GM12878 (cell line): Measurements from ENCODE around the gene SLC39A8. TPM values are rescaled to one million over a fixed set of nuclear protein-coding genes. Genes with fewer than 3 reads are reported as not detected.

Experiments used
- ATAC-seq: fragments of 200-7000 bp; cut with Tn5 transposase; 3 replicates; pipeline ENCODE4 v1.9.1; 2020; ENCODE audit warnings: mild to moderate bottlenecking, moderate library complexity
- BruUV-seq: library from RNA; stranded (reverse); fragments of 400-500 nt; replicated peaks from 2 replicates; lab custom pipeline; 2021; lab: Mats Ljungman, UMichigan
- CTCF ChIA-PET: fragments of 300-600 bp; sonication (Branson Sonifier 250); formaldehyde crosslinking; extraction: SDS; loops from one replicate; lab custom pipeline; 2021; ENCODE audit warnings: inconsistent platforms; lab: Yijun Ruan, JAX
- POLR2A ChIA-PET: fragments of 350-600 bp; formaldehyde crosslinking; extraction: SDS; loops from one replicate; lab custom pipeline; 2021; ENCODE audit warnings: inconsistent platforms; lab: Charles Lee
- RAD21 ChIA-PET: fragments of 300-600 bp; sonication (Branson Sonifier 250); formaldehyde crosslinking; loops from one replicate; lab custom pipeline; 2023; ENCODE audit warnings: antibody characterized with exemption; ENCODE audit not compliant: unreplicated experiment; lab: Charles Lee
- SMC1A ChIA-PET: fragments of 300-600 bp; sonication (Branson Sonifier 250); formaldehyde crosslinking; loops from one replicate; lab custom pipeline; 2023; ENCODE audit not compliant: unreplicated experiment, uncharacterized antibody; lab: Charles Lee
- DNase-seq: peaks from one replicate; pipeline ENCODE4 v3.0.0-alpha.2; 2011; ENCODE audit warnings: low read depth, low spot score
- FAIRE-seq: peaks from 3 replicates; lab custom pipeline; 2011; peaks lifted over from hg19 to GRCh38; lab: Jason Lieb, UNC
- H2AFZ ChIP-seq: 2 replicates; pipeline ENCODE4 v1.6.0; 2011; ENCODE audit warnings: low read depth, low read length, control low read depth; ENCODE audit not compliant: control insufficient read depth
- H3K27ac ChIP-seq: 2 replicates; pipeline ENCODE4 v1.5.1; 2011; ENCODE audit warnings: control low read depth; ENCODE audit not compliant: control insufficient read depth, insufficient read depth
- H3K27me3 ChIP-seq, 2 experiments: replicated peaks in 1 of 2; 2 replicates each; pipeline versions ENCODE4 v1.6.0 to v1.6.1; 2011; ENCODE audit warnings: low read length in 1 of 2; ENCODE audit not compliant: control insufficient read depth in 2 of 2, insufficient read depth in 2 of 2
- H3K36me3 ChIP-seq, 2 experiments: 2 replicates each; pipeline ENCODE4 v1.5.1; 2011; ENCODE audit warnings: low read length in 1 of 2; ENCODE audit not compliant: control insufficient read depth in 2 of 2, insufficient read depth in 2 of 2
- H3K4me1 ChIP-seq: 2 replicates; pipeline ENCODE4 v1.6.1; 2011; ENCODE audit warnings: mild to moderate bottlenecking, low read length, moderate library complexity, mixed read lengths; ENCODE audit not compliant: control insufficient read depth, insufficient read depth
- H3K4me2 ChIP-seq: 2 replicates; pipeline ENCODE4 v1.6.0; 2011; ENCODE audit warnings: control low read depth; ENCODE audit not compliant: control insufficient read depth, insufficient read depth
- H3K4me3 ChIP-seq: fragments of 200-600 bp; sonication (generic); 2 replicates; pipeline ENCODE4 v1.5.1; 2016
- H3K79me2 ChIP-seq: 2 replicates; pipeline ENCODE4 v1.6.0; 2011; ENCODE audit warnings: low read length; ENCODE audit not compliant: control insufficient read depth, insufficient read depth
- H3K9ac ChIP-seq: 2 replicates; pipeline ENCODE4 v1.8.0; 2011; ENCODE audit warnings: low read length, control low read depth, mixed read lengths; ENCODE audit not compliant: control insufficient read depth, insufficient read depth
- H3K9me3 ChIP-seq: replicated peaks from 3 replicates; pipeline ENCODE4 v1.5.1; 2011; ENCODE audit warnings: mild to moderate bottlenecking, low read length; ENCODE audit not compliant: control insufficient read depth, insufficient read depth
- H4K20me1 ChIP-seq: 2 replicates; pipeline ENCODE4 v1.6.0; 2011; ENCODE audit not compliant: control insufficient read depth, insufficient read depth
- BMI1 ChIP-seq: fragments of 450-650 bp; IDR thresholded peaks from 2 replicates; pipeline ENCODE4 v1.6.1; 2016; ENCODE audit warnings: mild to moderate bottlenecking, moderate library complexity, borderline replicate concordance
- EGR1 ChIP-seq, 2 experiments: IDR thresholded peaks; 1 replicate in 1 of 2; 2 replicates in 1 of 2; pipeline ENCODE4 v1.6.1; 2011 to 2012; ENCODE audit warnings: low read depth in 2 of 2, low read length in 2 of 2, borderline replicate concordance in 1 of 2, mild to moderate bottlenecking in 1 of 2, moderate library complexity in 1 of 2
- HDAC2 ChIP-seq: fragments of 200-600 bp; sonication (generic); IDR thresholded peaks from 2 replicates; pipeline ENCODE4 v1.6.1; 2017
- JUND ChIP-seq: IDR thresholded peaks from 2 replicates; pipeline ENCODE4 v1.6.1; 2012; ENCODE audit warnings: low read depth, mild to moderate bottlenecking, low read length, improper control_type of control experiment, moderate library complexity
- MEF2B ChIP-seq: fragments of 450-650 bp; IDR thresholded peaks from 2 replicates; pipeline ENCODE4 v1.6.1; 2018; ENCODE audit warnings: mild to moderate bottlenecking, moderate library complexity; ENCODE audit not compliant: partially characterized antibody, poor library complexity, severe bottlenecking
- RAD21 ChIP-seq: IDR thresholded peaks from 2 replicates; pipeline ENCODE4 v1.6.1; 2011; ENCODE audit warnings: mild to moderate bottlenecking, low read depth, low read length, moderate library complexity; ENCODE audit not compliant: insufficient read depth
- RAD51 ChIP-seq: fragments of 450-650 bp; IDR thresholded peaks from 2 replicates; pipeline ENCODE4 v1.6.1; 2016; ENCODE audit warnings: moderate library complexity, mild to moderate bottlenecking, inconsistent platforms
- RBBP5 ChIP-seq: fragments of 200-600 bp; sonication (generic); conservative IDR thresholded peaks from 2 replicates; pipeline ENCODE4 v1.6.1; 2016
- ZNF217 ChIP-seq: fragments of 450-650 bp; IDR thresholded peaks from 2 replicates; pipeline ENCODE4 v1.6.1; 2017; ENCODE audit warnings: antibody characterized with exemption, mild to moderate bottlenecking
- WGBS: methylation state at CpG from one replicate; pipeline ENCODE4 v1.1.6; 2016; ENCODE audit warnings: low lambda C conversion rate; ENCODE audit not compliant: insufficient replicate concordance, insufficient coverage; ENCODE audit errors: missing lambda C conversion rate; 5-methylcytosine and 5-hydroxymethylcytosine counted together
- in situ Hi-C: fragments of 300-500 bp; cut with MboI; formaldehyde crosslinking; loops from 9 replicates; pipeline ENCODE4 v1.14.3; 2018; ENCODE audit warnings: mixed read lengths
- intact Hi-C: fragments of 100-400 bp; cut with micrococcal nuclease; formaldehyde crosslinking; loops from one replicate; pipeline ENCODE4 v1.14.2; 2022; ENCODE audit not compliant: unreplicated experiment
- polyA plus RNA-seq, 11 experiments: library from polyadenylated mRNA; depleted of rRNA in 4 of 11; unstranded in 6 of 11; stranded (reverse) in 5 of 11; fragments of >200 nt; fragmentation: Nextera tagmentation in 4 of 11; fragmentation: Illumina TruSeq in 1 of 11; extraction: Ambion mirVana in 4 of 11; extraction: Trizol in 1 of 11; gene quantifications; 1 replicate in 1 of 11; 2 replicates in 10 of 11; pipeline versions ENCODE4 v1.2.1 to v1.2.3, GENCODE V29; 2011 to 2016; ENCODE audit warnings: inconsistent platforms in 2 of 11, missing spikeins in 2 of 11, low read depth in 1 of 11
- total RNA-seq, 4 experiments: library from RNA; depleted of rRNA in 3 of 4; stranded (reverse); fragments of >200 nt in 3 of 4; fragmentation: Illumina TruSeq in 1 of 4; extraction: Trizol in 1 of 4; gene quantifications; 2 replicates each; pipeline versions ENCODE4 v1.2.1 to v1.2.3, GENCODE V29; 2013 to 2021
- TF ChIP-seq, protein P1 (sequence below): IDR thresholded peaks from 2 replicates; pipeline ENCODE4 v1.6.1; 2011; ENCODE audit warnings: borderline replicate concordance, low read depth, mild to moderate bottlenecking, moderate library complexity, low read length; ENCODE audit not compliant: insufficient read depth, poor library complexity, severe bottlenecking
- TF ChIP-seq, protein P2 (sequence below): IDR thresholded peaks from 2 replicates; pipeline ENCODE4 v1.6.1; 2012; ENCODE audit warnings: mild to moderate bottlenecking, low read depth, low read length
- TF ChIP-seq, protein P3 (sequence below), 3 experiments: IDR thresholded peaks in 2 of 3; conservative IDR thresholded peaks in 1 of 3; 2 replicates each; pipeline ENCODE4 v1.5.1; 2011; ENCODE audit warnings: low read depth in 3 of 3, low read length in 3 of 3, mild to moderate bottlenecking in 3 of 3, control low read depth in 2 of 3, moderate library complexity in 2 of 3, inconsistent platforms in 1 of 3, mixed read lengths in 1 of 3; ENCODE audit not compliant: control insufficient read depth in 2 of 3, insufficient read depth in 1 of 3; ENCODE audit errors: extremely low read depth in 1 of 3
- TF ChIP-seq, protein P4 (sequence below): IDR thresholded peaks from 2 replicates; pipeline ENCODE4 v1.6.1; 2012; ENCODE audit warnings: low read depth, low read length, improper control_type of control experiment

The SLC39A8 gene
- total and polyA plus RNA-seq, 10 of the 15 experiments (the other 5 are each of a cell fraction or from before 2014, with no cell fraction given) = 7.9 to 47.8 (median 32.8) TPM

DNA sequence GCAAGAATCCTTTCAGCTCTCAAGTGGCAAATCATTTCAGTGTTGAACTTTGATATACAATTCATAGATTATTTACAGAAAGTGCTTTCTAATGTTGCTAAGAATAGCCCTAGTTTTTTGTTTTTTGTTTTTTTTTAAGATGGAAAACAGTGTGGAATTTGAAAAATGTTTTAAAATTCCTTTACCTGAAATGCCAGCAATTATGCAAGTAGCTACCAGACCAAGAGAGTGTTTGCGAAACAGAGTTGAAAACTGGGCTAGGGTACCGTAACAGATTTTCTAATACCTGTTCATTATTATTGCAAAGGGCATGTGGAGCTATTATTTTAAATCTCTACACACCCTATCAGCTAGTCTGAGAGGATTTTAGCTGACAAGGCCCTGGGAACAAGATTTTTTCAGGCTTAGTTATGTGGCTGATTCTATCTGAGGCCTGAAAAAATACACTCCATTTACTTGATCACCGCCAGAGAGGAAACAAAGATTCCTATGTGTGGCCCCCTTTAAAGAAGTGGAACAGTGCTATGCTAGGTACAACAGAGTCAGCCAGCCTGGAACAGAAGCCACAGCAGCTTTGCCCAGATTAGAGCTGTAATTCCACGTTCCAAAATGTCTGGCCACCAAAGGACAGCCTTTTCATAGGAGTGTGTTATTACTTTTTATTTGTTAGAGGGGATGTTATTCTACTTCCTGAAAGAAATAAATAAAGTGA is 46.9 kb upstream of the SLC39A8 start:
- no peaks in the 10 kb centered on the region for H3K79me2 ChIP-seq
- TF ChIP-seq BMI1 (no peak), RAD21 (no peak), RBBP5 (no peak), ZNF217 (no peak), RAD51 (no peak), MEF2B (no peak), EGR1 (IDR thresholded peaks at IDR 0.05; ENCODE audit: borderline replicate concordance in 1 of 2, low read depth in 2 of 2, low read length in 2 of 2) (no peak), JUND (no peak), HDAC2 (no peak)
- TF ChIP-seq, protein P1, sequence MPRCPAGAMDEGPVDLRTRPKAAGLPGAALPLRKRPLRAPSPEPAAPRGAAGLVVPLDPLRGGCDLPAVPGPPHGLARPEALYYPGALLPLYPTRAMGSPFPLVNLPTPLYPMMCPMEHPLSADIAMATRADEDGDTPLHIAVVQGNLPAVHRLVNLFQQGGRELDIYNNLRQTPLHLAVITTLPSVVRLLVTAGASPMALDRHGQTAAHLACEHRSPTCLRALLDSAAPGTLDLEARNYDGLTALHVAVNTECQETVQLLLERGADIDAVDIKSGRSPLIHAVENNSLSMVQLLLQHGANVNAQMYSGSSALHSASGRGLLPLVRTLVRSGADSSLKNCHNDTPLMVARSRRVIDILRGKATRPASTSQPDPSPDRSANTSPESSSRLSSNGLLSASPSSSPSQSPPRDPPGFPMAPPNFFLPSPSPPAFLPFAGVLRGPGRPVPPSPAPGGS = no peak
- TF ChIP-seq, protein P2, sequence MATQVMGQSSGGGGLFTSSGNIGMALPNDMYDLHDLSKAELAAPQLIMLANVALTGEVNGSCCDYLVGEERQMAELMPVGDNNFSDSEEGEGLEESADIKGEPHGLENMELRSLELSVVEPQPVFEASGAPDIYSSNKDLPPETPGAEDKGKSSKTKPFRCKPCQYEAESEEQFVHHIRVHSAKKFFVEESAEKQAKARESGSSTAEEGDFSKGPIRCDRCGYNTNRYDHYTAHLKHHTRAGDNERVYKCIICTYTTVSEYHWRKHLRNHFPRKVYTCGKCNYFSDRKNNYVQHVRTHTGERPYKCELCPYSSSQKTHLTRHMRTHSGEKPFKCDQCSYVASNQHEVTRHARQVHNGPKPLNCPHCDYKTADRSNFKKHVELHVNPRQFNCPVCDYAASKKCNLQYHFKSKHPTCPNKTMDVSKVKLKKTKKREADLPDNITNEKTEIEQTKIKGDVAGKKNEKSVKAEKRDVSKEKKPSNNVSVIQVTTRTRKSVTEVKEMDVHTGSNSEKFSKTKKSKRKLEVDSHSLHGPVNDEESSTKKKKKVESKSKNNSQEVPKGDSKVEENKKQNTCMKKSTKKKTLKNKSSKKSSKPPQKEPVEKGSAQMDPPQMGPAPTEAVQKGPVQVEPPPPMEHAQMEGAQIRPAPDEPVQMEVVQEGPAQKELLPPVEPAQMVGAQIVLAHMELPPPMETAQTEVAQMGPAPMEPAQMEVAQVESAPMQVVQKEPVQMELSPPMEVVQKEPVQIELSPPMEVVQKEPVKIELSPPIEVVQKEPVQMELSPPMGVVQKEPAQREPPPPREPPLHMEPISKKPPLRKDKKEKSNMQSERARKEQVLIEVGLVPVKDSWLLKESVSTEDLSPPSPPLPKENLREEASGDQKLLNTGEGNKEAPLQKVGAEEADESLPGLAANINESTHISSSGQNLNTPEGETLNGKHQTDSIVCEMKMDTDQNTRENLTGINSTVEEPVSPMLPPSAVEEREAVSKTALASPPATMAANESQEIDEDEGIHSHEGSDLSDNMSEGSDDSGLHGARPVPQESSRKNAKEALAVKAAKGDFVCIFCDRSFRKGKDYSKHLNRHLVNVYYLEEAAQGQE = no peak
- TF ChIP-seq, protein P3, sequence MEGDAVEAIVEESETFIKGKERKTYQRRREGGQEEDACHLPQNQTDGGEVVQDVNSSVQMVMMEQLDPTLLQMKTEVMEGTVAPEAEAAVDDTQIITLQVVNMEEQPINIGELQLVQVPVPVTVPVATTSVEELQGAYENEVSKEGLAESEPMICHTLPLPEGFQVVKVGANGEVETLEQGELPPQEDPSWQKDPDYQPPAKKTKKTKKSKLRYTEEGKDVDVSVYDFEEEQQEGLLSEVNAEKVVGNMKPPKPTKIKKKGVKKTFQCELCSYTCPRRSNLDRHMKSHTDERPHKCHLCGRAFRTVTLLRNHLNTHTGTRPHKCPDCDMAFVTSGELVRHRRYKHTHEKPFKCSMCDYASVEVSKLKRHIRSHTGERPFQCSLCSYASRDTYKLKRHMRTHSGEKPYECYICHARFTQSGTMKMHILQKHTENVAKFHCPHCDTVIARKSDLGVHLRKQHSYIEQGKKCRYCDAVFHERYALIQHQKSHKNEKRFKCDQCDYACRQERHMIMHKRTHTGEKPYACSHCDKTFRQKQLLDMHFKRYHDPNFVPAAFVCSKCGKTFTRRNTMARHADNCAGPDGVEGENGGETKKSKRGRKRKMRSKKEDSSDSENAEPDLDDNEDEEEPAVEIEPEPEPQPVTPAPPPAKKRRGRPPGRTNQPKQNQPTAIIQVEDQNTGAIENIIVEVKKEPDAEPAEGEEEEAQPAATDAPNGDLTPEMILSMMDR (IDR thresholded peaks at IDR 0.05 in 2 of 3, conservative IDR thresholded peaks at IDR 0.05 in 1 of 3; ENCODE audit: control insufficient read depth in 2 of 3, extremely low read depth in 1 of 3, insufficient read depth in 1 of 3, low read depth in 3 of 3, low read length in 3 of 3) = no peak
- TF ChIP-seq, protein P4, sequence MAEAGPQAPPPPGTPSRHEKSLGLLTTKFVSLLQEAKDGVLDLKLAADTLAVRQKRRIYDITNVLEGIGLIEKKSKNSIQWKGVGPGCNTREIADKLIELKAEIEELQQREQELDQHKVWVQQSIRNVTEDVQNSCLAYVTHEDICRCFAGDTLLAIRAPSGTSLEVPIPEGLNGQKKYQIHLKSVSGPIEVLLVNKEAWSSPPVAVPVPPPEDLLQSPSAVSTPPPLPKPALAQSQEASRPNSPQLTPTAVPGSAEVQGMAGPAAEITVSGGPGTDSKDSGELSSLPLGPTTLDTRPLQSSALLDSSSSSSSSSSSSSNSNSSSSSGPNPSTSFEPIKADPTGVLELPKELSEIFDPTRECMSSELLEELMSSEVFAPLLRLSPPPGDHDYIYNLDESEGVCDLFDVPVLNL = no peak
- TF ChIP-seq, all 136 proteins: peak for 0
- Histone ChIP-seq H3K4me2 (no peak overlapping the region), H3K27me3 (no peaks in the 10 kb centered on the region), H4K20me1 (no peaks in the 10 kb centered on the region), H3K36me3 (no peaks in the 10 kb centered on the region), H3K9ac (no peak overlapping the region), H2AFZ (no peak overlapping the region), H3K27ac (no peak overlapping the region), H3K9me3 (no peaks in the 10 kb centered on the region), H3K4me3 (no peak overlapping the region), H3K4me1 (no peaks in the 10 kb centered on the region)
- ChIA-PET CTCF (interaction anchor here (0.5 to 1.3 kb wide), 2 partner anchors 29 to 38 kb away, joined by 3 read pairs; no protein-coding TSS in a partner anchor), POLR2A (no interaction called here), RAD21 (interaction anchor here (0.9 to 1.1 kb wide), 3 partner anchors 32 to 75 kb away, joined by 3 to 6 read pairs (median 4); no protein-coding TSS in a partner anchor), SMC1A (no interaction called here)
- intact Hi-C loops = no loop called here
- no peak for DNase-seq
- no TSS peak for BruUV-seq
- WGBS = 59% methylated on average over 4 of the region's 4 CpGs
- ATAC-seq = no peak
- no peak for FAIRE-seq
- in situ Hi-C loops = no loop called here
